ENCODE measurements around the gene NEDD4L. TPM values are rescaled to one million over a fixed set of nuclear protein-coding genes. Genes with fewer than 3 reads are reported as not detected.

The NEDD4L gene
- total RNA-seq, 2 experiments from 2014 or later, result 11.2 to 13.7 TPM

GRCh38 chr18:58351776-58352175 lies 307.8 kb downstream of the NEDD4L start:
- Histone ChIP-seq H3K27ac (ENCODE audit: low read depth in 1 of 2, low read length in 2 of 2) (no peak overlapping the region), H3K27me3 (ENCODE audit: control insufficient read depth in 1 of 2, insufficient read depth in 2 of 2, low read length in 2 of 2) (no peaks in the 10 kb centered on the region), H3K4me1 (ENCODE audit: insufficient read depth, low read length) (no peaks in the 10 kb centered on the region), H3K9me3 (ENCODE audit: control insufficient read depth in 1 of 2, insufficient read depth in 1 of 2, low read length in 2 of 2) (no peaks in the 10 kb centered on the region), H3K36me3 (ENCODE audit: insufficient read depth, low read length) (no peaks in the 10 kb centered on the region), H3K4me3 (ENCODE audit: low read length) (no peak overlapping the region)
- no peak for DNase-seq
- no peak overlapping the region for H3K4me3 Mint-ChIP-seq
- ATAC-seq (ENCODE audit: poor library complexity), result no peak
- H3K36me3 Mint-ChIP-seq (ENCODE audit: low read depth), result no peaks in the 10 kb centered on the region
- no peaks in the 10 kb centered on the region for H3K9me3 Mint-ChIP-seq
- no peak overlapping the region for H3K27ac Mint-ChIP-seq
- no peaks in the 10 kb centered on the region for H3K4me1 Mint-ChIP-seq (ENCODE audit: low read depth)
- TF ChIP-seq CTCF (IDR thresholded peaks at IDR 0.05), result no peak
- ChIA-PET POLR2A (no interaction called here), CTCF (no interaction called here)
- intact Hi-C loops (cut with DNase I, micrococcal nuclease), result no loop called here
- no peaks in the 10 kb centered on the region for H3K27me3 Mint-ChIP-seq

- Mint-ChIP-seq H3K36me3 (ENCODE audit: low read depth) (no peaks in the 10 kb centered on the region), H3K4me3 (no peak overlapping the region), H3K4me1 (ENCODE audit: low read depth) (no peaks in the 10 kb centered on the region), H3K27ac (no peak overlapping the region), H3K9me3 (no peaks in the 10 kb centered on the region), H3K27me3 (no peaks in the 10 kb centered on the region)
- Histone ChIP-seq H3K27ac (ENCODE audit: low read depth in 1 of 2, low read length in 2 of 2) (no peak overlapping the region), H3K9me3 (ENCODE audit: control insufficient read depth in 1 of 2, insufficient read depth in 1 of 2, low read length in 2 of 2) (no peaks in the 10 kb centered on the region), H3K4me3 (ENCODE audit: low read length) (no peak overlapping the region), H3K4me1 (ENCODE audit: insufficient read depth, low read length) (no peaks in the 10 kb centered on the region), H3K27me3 (ENCODE audit: control insufficient read depth in 1 of 2, insufficient read depth in 2 of 2, low read length in 2 of 2) (no peaks in the 10 kb centered on the region), H3K36me3 (ENCODE audit: insufficient read depth, low read length) (no peaks in the 10 kb centered on the region)
- no peak for TF ChIP-seq CTCF (IDR thresholded peaks at IDR 0.05)
- intact Hi-C loops (cut with DNase I, micrococcal nuclease), result no loop called here
- CTCF ChIA-PET, result no interaction called here
- POLR2A ChIA-PET, result no interaction called here
- ATAC-seq (ENCODE audit: poor library complexity), result no peak
- no peak for DNase-seq
These were observed 309.6 kb downstream of the NEDD4L start for GRCh38 chr18:58353581-58353980.

GRCh38 chr18:58354051-58354450 lies 310.0 kb downstream of the NEDD4L start:
- H3K9me3 Mint-ChIP-seq, result no peaks in the 10 kb centered on the region
- no peaks in the 10 kb centered on the region for H3K27me3 ChIP-seq (ENCODE audit: control insufficient read depth in 1 of 2, insufficient read depth in 2 of 2, low read length in 2 of 2)
- no peak for TF ChIP-seq CTCF (IDR thresholded peaks at IDR 0.05)
- H3K4me1 ChIP-seq (ENCODE audit: insufficient read depth, low read length), result no peaks in the 10 kb centered on the region
- no peaks in the 10 kb centered on the region for H3K4me1 Mint-ChIP-seq (ENCODE audit: low read depth)
- intact Hi-C loops (cut with DNase I, micrococcal nuclease), result no loop called here
- H3K36me3 Mint-ChIP-seq (ENCODE audit: low read depth), result no peaks in the 10 kb centered on the region
- ATAC-seq (ENCODE audit: poor library complexity), result no peak
- CTCF ChIA-PET, result no interaction called here
- H3K4me3 ChIP-seq (ENCODE audit: low read length), result no peak overlapping the region
- no peak for DNase-seq
- H3K36me3 ChIP-seq (ENCODE audit: insufficient read depth, low read length), result no peaks in the 10 kb centered on the region
- H3K27ac Mint-ChIP-seq, result no peak overlapping the region
- no peak overlapping the region for H3K27ac ChIP-seq (ENCODE audit: low read depth in 1 of 2, low read length in 2 of 2)
- no peak overlapping the region for H3K4me3 Mint-ChIP-seq
- no peaks in the 10 kb centered on the region for H3K27me3 Mint-ChIP-seq
- POLR2A ChIA-PET, result no interaction called here
- H3K9me3 ChIP-seq (ENCODE audit: control insufficient read depth in 1 of 2, insufficient read depth in 1 of 2, low read length in 2 of 2), result no peaks in the 10 kb centered on the region

Data from CD4-positive, alpha-beta T cell (primary cell).